T-helper 1 cell treated with Interleukin-12 subunit alpha and Interleukin-12 subunit beta and Interleukin-4 antibody, amounts not matched to agents 30 μg/mL and 1 μg/mL, for 36 hours (primary cell): Measurements from ENCODE around the gene BPGM.
"Not testable (repeated sequence)": the region's sequence is repeated elsewhere in the genome, so short reads cannot be mapped to it uniquely, and the experiment has no call there.

Source experiments
- H3K27ac Mint-ChIP-seq: one replicate; pipeline ENCODE4 v1.8.0; 2021; ENCODE audit warnings: mild to moderate bottlenecking, mixed read lengths
- H3K27me3 Mint-ChIP-seq: one replicate; pipeline ENCODE4 v1.8.0; 2021; ENCODE audit warnings: low read depth, mixed read lengths
- H3K36me3 Mint-ChIP-seq: one replicate; pipeline ENCODE4 v1.8.0; 2021; ENCODE audit warnings: low read depth, mixed read lengths
- H3K4me1 Mint-ChIP-seq: one replicate; pipeline ENCODE4 v1.8.0; 2021; ENCODE audit warnings: low read depth, mixed read lengths
- H3K4me3 Mint-ChIP-seq: one replicate; pipeline ENCODE4 v1.8.0; 2021; ENCODE audit warnings: mild to moderate bottlenecking, moderate library complexity, mixed read lengths
- H3K9me3 Mint-ChIP-seq: one replicate; pipeline ENCODE4 v1.8.0; 2021; ENCODE audit warnings: mixed read lengths

BPGM gene

GRCh38 chr7:134640842-134641715 is 5.6 kb upstream of the BPGM start:
- peaks cover 19% of the 10 kb centered on the region for H3K9me3 Mint-ChIP-seq
- peaks cover 10% of the 10 kb centered on the region for H3K36me3 Mint-ChIP-seq
- peak overlapping the region; percentile 51 for H3K27ac Mint-ChIP-seq
- no peaks in the 10 kb centered on the region for H3K27me3 Mint-ChIP-seq
- H3K4me1 Mint-ChIP-seq: peaks cover 36% of the 10 kb centered on the region
- H3K4me3 Mint-ChIP-seq: no peak overlapping the region

- not testable (repeated sequence) for H3K27me3 Mint-ChIP-seq, H3K36me3 Mint-ChIP-seq, H3K4me3 Mint-ChIP-seq
- Mint-ChIP-seq H3K27ac (peak overlapping the region; percentile 8), H3K9me3 (peaks cover 13% of the 10 kb centered on the region), H3K4me1 (peaks cover 30% of the 10 kb centered on the region)
Measured at GRCh38 chr7:134641981-134642380, 4.7 kb upstream of the BPGM start.

- Mint-ChIP-seq H3K27me3 (no peaks in the 10 kb centered on the region), H3K9me3 (peaks cover 10% of the 10 kb centered on the region), H3K36me3 (peaks cover 3% of the 10 kb centered on the region), H3K4me1 (peaks cover 25% of the 10 kb centered on the region), H3K27ac (no peak overlapping the region), H3K4me3 (no peak overlapping the region)
Measured at GRCh38 chr7:134643131-134643530, 3.5 kb upstream of the BPGM start.

DNA sequence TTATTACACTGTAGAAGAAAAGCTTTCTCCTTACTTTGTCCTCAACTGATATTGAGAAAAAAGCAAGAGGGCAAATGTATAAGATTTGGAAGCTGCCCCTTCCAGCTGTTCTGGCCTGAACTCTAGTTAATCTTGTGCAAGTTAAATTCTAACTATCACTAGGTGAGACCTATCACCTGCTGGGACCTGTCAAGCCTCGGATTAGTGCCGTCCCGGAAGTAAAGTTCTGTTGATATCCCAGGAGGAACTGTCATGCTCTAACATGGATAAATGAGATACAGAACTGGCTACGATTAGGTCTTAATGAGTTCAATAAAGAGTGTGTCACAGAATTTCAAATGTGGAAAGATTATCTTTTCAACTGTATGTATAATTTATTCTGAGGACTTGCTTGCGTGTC is 1.2 kb upstream of the BPGM start:
- peaks cover 34% of the 10 kb centered on the region for H3K4me1 Mint-ChIP-seq
- no peaks in the 10 kb centered on the region for H3K27me3 Mint-ChIP-seq
- H3K36me3 Mint-ChIP-seq: peaks cover 14% of the 10 kb centered on the region
- H3K27ac Mint-ChIP-seq: no peak overlapping the region
- peaks cover 10% of the 10 kb centered on the region for H3K9me3 Mint-ChIP-seq
- no peak overlapping the region for H3K4me3 Mint-ChIP-seq

DNA sequence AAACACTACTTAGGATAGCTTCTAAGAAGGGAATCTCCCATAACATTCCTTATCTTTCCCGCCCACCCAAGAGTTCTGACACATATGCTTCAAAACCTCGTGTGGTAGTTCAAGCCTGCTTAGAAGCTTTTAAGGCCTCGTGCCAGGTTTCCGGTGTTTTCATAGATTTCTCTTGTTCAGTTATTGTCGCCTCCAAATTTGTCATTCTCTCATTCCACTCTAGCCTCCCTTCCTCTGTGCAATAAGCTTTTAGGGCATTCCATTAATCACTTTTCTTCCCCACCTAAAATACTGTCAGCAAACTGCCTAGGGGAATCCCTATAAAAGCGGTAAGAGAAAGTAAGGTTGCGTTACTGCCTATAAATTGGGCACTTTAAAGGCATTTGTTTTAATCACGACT is 718 bp upstream of the BPGM start:
- peaks cover 30% of the 10 kb centered on the region for H3K4me1 Mint-ChIP-seq
- no peak overlapping the region for H3K4me3 Mint-ChIP-seq
- H3K36me3 Mint-ChIP-seq: peaks cover 14% of the 10 kb centered on the region
- H3K9me3 Mint-ChIP-seq: peaks cover 10% of the 10 kb centered on the region
- H3K27ac Mint-ChIP-seq: no peak overlapping the region
- no peaks in the 10 kb centered on the region for H3K27me3 Mint-ChIP-seq

DNA sequence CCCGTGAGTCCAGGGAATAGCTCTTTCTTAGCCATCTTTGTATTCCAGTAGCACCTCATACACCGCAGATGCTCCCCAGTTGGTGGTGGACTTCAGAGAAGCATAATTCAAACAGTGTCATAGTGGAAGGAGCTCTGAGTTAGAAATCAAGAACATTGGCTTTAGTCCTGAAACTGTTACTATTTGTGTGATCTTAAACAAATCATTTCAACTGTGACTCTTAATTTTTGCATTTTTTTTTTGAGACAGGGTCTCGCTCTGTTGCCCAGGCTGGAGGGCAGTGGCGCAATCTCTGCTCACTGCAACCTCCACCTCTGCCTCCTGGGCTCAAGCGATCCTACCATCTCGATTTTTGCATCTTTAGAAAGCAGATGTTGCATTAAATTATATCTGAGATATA is 1.8 kb downstream of the BPGM start:
- Mint-ChIP-seq H3K9me3 (no peaks in the 10 kb centered on the region), H3K27ac (peak overlapping the region; percentile 60), H3K27me3 (no peaks in the 10 kb centered on the region), H3K36me3 (peaks cover 20% of the 10 kb centered on the region), H3K4me1 (peaks cover 31% of the 10 kb centered on the region), H3K4me3 (peak overlapping the region; percentile 81)

- H3K4me1 Mint-ChIP-seq: peaks cover 36% of the 10 kb centered on the region
- peak overlapping the region; percentile 76 for H3K4me3 Mint-ChIP-seq
Measured at GRCh38 chr7:134649226-134649775, 2.6 kb downstream of the BPGM start.

DNA sequence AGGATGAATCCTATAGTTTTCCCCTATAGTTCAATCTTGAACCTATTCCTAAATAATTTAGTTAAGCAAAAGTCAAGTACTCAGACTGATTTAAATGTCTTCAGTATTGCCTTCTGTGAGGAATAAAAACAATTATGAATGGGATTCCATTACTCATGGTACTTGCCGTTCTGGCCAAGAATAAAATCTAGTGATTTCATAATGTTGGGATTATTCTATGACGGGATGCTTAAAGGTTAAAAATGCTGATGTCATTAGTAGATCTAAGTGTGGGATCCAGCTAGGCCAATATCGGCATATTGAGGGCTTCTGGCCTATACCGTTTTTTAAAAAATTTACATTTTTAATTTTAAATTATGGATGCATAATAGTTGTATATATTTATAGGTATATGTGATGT is 5.3 kb downstream of the BPGM start:
- H3K9me3 Mint-ChIP-seq: peaks cover 20% of the 10 kb centered on the region
- H3K4me3 Mint-ChIP-seq: no peak overlapping the region
- H3K36me3 Mint-ChIP-seq: peaks cover 42% of the 10 kb centered on the region
- peaks cover 41% of the 10 kb centered on the region for H3K4me1 Mint-ChIP-seq
- H3K27ac Mint-ChIP-seq: no peak overlapping the region
- H3K27me3 Mint-ChIP-seq: no peaks in the 10 kb centered on the region

More at GRCh38 chr7:134649226-134649775, 2.6 kb downstream of the BPGM start:
- H3K27me3 Mint-ChIP-seq: no peaks in the 10 kb centered on the region
- H3K36me3 Mint-ChIP-seq: peaks cover 22% of the 10 kb centered on the region
- H3K9me3 Mint-ChIP-seq: no peaks in the 10 kb centered on the region
- H3K27ac Mint-ChIP-seq: no peak overlapping the region

GRCh38 chr7:134654104-134654775 is 7.6 kb downstream of the BPGM start:
- H3K4me3 Mint-ChIP-seq: peak overlapping the region; percentile 23
- peak overlapping the region; percentile 76 for H3K27ac Mint-ChIP-seq
- no peaks in the 10 kb centered on the region for H3K27me3 Mint-ChIP-seq
- peaks cover 22% of the 10 kb centered on the region for H3K9me3 Mint-ChIP-seq
- peaks cover 40% of the 10 kb centered on the region for H3K4me1 Mint-ChIP-seq
- peaks cover 54% of the 10 kb centered on the region for H3K36me3 Mint-ChIP-seq

DNA sequence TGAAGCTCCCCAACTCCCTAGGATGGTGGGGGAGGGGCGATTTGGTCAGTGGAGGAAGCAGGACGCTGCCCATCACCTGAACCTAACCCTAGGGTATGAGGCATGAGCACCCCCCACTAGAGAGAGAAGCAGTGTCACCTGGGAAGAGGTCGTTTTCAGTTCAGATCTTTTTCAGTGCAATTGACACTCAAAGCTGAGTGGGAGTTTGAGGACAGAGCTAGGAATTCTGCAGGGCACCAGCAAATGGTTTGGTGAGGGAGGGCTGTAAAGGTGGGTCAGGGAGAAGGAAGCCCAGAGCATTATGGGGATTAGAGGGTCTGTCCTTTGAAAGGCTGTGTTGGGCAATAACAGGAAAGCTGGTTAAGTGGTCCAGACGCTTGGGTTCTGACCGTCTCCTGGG is 10.9 kb downstream of the BPGM start:
- no peak overlapping the region for H3K4me3 Mint-ChIP-seq
- peaks cover 22% of the 10 kb centered on the region for H3K9me3 Mint-ChIP-seq
- peaks cover 39% of the 10 kb centered on the region for H3K4me1 Mint-ChIP-seq
- H3K27me3 Mint-ChIP-seq: no peaks in the 10 kb centered on the region
- H3K27ac Mint-ChIP-seq: no peak overlapping the region
- H3K36me3 Mint-ChIP-seq: peaks cover 56% of the 10 kb centered on the region

DNA sequence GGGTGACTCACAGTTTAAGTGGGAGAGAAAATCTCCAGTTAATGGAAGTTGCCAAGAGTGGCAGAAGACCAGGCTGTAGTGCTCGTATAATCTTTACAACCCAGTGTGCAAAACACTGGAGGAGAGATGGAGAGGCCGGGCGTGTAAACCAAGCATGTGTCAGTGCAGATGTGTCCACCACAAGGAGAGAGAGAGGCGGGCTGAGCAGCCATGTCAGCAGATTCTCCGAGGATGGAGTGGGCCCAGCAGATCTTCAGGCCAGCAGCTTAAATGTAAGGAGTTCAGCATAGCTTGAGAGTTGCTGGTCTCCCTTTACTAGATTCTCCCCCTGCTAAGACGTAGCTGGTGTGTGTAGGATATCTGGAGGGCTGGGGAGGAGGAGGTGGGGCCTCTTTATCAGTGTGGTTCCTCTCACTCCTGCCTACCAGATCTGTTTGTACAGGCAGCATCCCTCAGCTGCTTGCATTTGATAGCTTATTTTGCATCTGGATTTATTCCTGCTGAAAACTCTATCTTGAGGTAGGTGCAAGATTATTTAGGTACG is 13.7 kb downstream of the BPGM start:
- H3K4me1 Mint-ChIP-seq: peaks cover 20% of the 10 kb centered on the region
- no peaks in the 10 kb centered on the region for H3K27me3 Mint-ChIP-seq
- H3K27ac Mint-ChIP-seq: no peak overlapping the region
- H3K9me3 Mint-ChIP-seq: peaks cover 24% of the 10 kb centered on the region
- H3K36me3 Mint-ChIP-seq: peaks cover 56% of the 10 kb centered on the region
- no peak overlapping the region for H3K4me3 Mint-ChIP-seq

GRCh38 chr7:134660961-134661376 is 14.3 kb downstream of the BPGM start:
- peaks cover 20% of the 10 kb centered on the region for H3K9me3 Mint-ChIP-seq
- H3K4me1 Mint-ChIP-seq: peaks cover 20% of the 10 kb centered on the region
- no peak overlapping the region for H3K27ac Mint-ChIP-seq
- no peaks in the 10 kb centered on the region for H3K27me3 Mint-ChIP-seq
- H3K4me3 Mint-ChIP-seq: no peak overlapping the region
- peaks cover 52% of the 10 kb centered on the region for H3K36me3 Mint-ChIP-seq

GRCh38 chr7:134662166-134662870 is 15.7 kb downstream of the BPGM start:
- Mint-ChIP-seq H3K9me3 (peaks cover 8% of the 10 kb centered on the region), H3K27ac (no peak overlapping the region), H3K27me3 (no peaks in the 10 kb centered on the region), H3K36me3 (peaks cover 47% of the 10 kb centered on the region), H3K4me3 (no peak overlapping the region), H3K4me1 (peaks cover 20% of the 10 kb centered on the region)

GRCh38 chr7:134662871-134663205 is 16.2 kb downstream of the BPGM start:
- no peak overlapping the region for H3K27ac Mint-ChIP-seq
- H3K9me3 Mint-ChIP-seq: peaks cover 8% of the 10 kb centered on the region
- peaks cover 17% of the 10 kb centered on the region for H3K4me1 Mint-ChIP-seq
- H3K4me3 Mint-ChIP-seq: no peak overlapping the region
- H3K27me3 Mint-ChIP-seq: no peaks in the 10 kb centered on the region
- peaks cover 46% of the 10 kb centered on the region for H3K36me3 Mint-ChIP-seq
